ENCODE data around the gene VDR. TPM values are rescaled to one million over a fixed set of nuclear protein-coding genes. Genes with fewer than 3 reads are reported as not detected.

The VDR gene
- polyA plus RNA-seq, 1 donor from 2014 or later: not detected

- H3K36me3 ChIP-seq (ENCODE audit: insufficient read depth, low read length): no peaks in the 10 kb centered on the region
- no peak overlapping the region for H3K9ac ChIP-seq (ENCODE audit: low read length)
- no peaks in the 10 kb centered on the region for H3K79me2 ChIP-seq (replicated peaks; ENCODE audit: insufficient read depth, low read length)
- no peaks in the 10 kb centered on the region for H3K27me3 ChIP-seq (ENCODE audit: insufficient read depth, low read depth, low read length)
- H2AFZ ChIP-seq (ENCODE audit: low read depth, low read length): no peak overlapping the region
- H3K9me2 ChIP-seq (ENCODE audit: insufficient read depth, low read length): no peaks in the 10 kb centered on the region
- H3K4me3 ChIP-seq (ENCODE audit: low read length): no peak overlapping the region
- no peak for TF ChIP-seq EZH2 (IDR thresholded peaks at IDR 0.05; ENCODE audit: borderline replicate concordance, insufficient read depth, low read length, poor library complexity, severe bottlenecking)
- no peak for TF ChIP-seq REST (IDR thresholded peaks at IDR 0.05; ENCODE audit: borderline replicate concordance)
- no peaks in the 10 kb centered on the region for H3K9me3 ChIP-seq (ENCODE audit: low read length)
- no peak overlapping the region for H3K27ac ChIP-seq (ENCODE audit: low read length)
- H3F3A ChIP-seq (ENCODE audit: insufficient read depth, low read length, poor library complexity, severe bottlenecking): no peaks in the 10 kb centered on the region
- H4K20me1 ChIP-seq (ENCODE audit: insufficient read depth): no peaks in the 10 kb centered on the region
- no peak overlapping the region for H3K4me2 ChIP-seq (ENCODE audit: low read length)
Observed at GRCh38 chr12:47867495-47867941, 37.3 kb downstream of the VDR start.

- Histone ChIP-seq H3K27me3 (ENCODE audit: insufficient read depth, low read depth, low read length) (no peaks in the 10 kb centered on the region), H3K9me2 (ENCODE audit: insufficient read depth, low read length) (no peaks in the 10 kb centered on the region), H3K4me2 (ENCODE audit: low read length) (no peak overlapping the region), H3F3A (ENCODE audit: insufficient read depth, low read length, poor library complexity, severe bottlenecking) (no peaks in the 10 kb centered on the region), H4K20me1 (ENCODE audit: insufficient read depth) (no peaks in the 10 kb centered on the region), H3K27ac (ENCODE audit: low read length) (no peak overlapping the region), H3K9ac (ENCODE audit: low read length) (no peak overlapping the region), H2AFZ (ENCODE audit: low read depth, low read length) (no peak overlapping the region), H3K79me2 (replicated peaks; ENCODE audit: insufficient read depth, low read length) (no peaks in the 10 kb centered on the region), H3K9me3 (ENCODE audit: low read length) (no peaks in the 10 kb centered on the region), H3K36me3 (ENCODE audit: insufficient read depth, low read length) (no peaks in the 10 kb centered on the region), H3K4me3 (ENCODE audit: low read length) (no peak overlapping the region)
- TF ChIP-seq SMC3 (conservative IDR thresholded peaks at IDR 0.05; ENCODE audit: poor library complexity): no peak
- no peak for TF ChIP-seq POLR2AphosphoS5 (IDR thresholded peaks at IDR 0.05)
- TF ChIP-seq CTCF (IDR thresholded peaks at IDR 0.05; ENCODE audit: poor library complexity, severe bottlenecking): no peak
- no peak for TF ChIP-seq RAD21 (conservative IDR thresholded peaks at IDR 0.05)
- TF ChIP-seq REST (IDR thresholded peaks at IDR 0.05; ENCODE audit: borderline replicate concordance): no peak
- TF ChIP-seq TAF1 (IDR thresholded peaks at IDR 0.05; ENCODE audit: low read depth): no peak
Observed at GRCh38 chr12:47864646-47865235, 40.1 kb downstream of the VDR start.
